HG03135 (cell line): ENCODE data around the gene PDXK.
"Not testable (repeated sequence)": the region's sequence is repeated elsewhere in the genome, so short reads cannot be mapped to it uniquely, and the experiment has no call there.

Experiments used
- ATAC-seq: cut with Tn5 transposase; IDR thresholded peaks from one replicate; pipeline ENCODE4 v1.9.1; 2021; ENCODE audit warnings: mild to moderate bottlenecking, moderate library complexity; ENCODE audit not compliant: unreplicated experiment

PDXK gene

GRCh38 chr21:43697758-43698643, 20.9 kb upstream of the PDXK start:
- no peak for ATAC-seq

- not testable (repeated sequence) for ATAC-seq
Measured at GRCh38 chr21:43699492-43699777, 19.5 kb upstream of the PDXK start.

- ATAC-seq, result no peak
Measured at GRCh38 chr21:43699933-43700599, 18.9 kb upstream of the PDXK start.

GRCh38 chr21:43701936-43702784, 16.8 kb upstream of the PDXK start:
- no peak for ATAC-seq

GRCh38 chr21:43702785-43703034, 16.2 kb upstream of the PDXK start:
- ATAC-seq, result no peak

- ATAC-seq, result no peak
Measured at GRCh38 chr21:43703035-43703880, 15.7 kb upstream of the PDXK start.

- ATAC-seq, result no peak
Measured at GRCh38 chr21:43707462-43707861, 11.5 kb upstream of the PDXK start.

- no peak for ATAC-seq
Measured at GRCh38 chr21:43708745-43709381, 10.1 kb upstream of the PDXK start.

- ATAC-seq, result no peak
Measured at GRCh38 chr21:43712268-43712942, 6.5 kb upstream of the PDXK start.

GRCh38 chr21:43713123-43713522, 5.8 kb upstream of the PDXK start:
- not testable (repeated sequence) for ATAC-seq

- ATAC-seq, result peak; percentile 38
Measured at GRCh38 chr21:43716376-43717165, 2.4 kb upstream of the PDXK start.

GRCh38 chr21:43717166-43717853, 1.6 kb upstream of the PDXK start:
- ATAC-seq, result no peak

- ATAC-seq, result no peak
Measured at GRCh38 chr21:43717967-43718871, 710 bp upstream of the PDXK start.

GRCh38 chr21:43719748-43720538, 1.0 kb downstream of the PDXK start:
- peak; percentile 4 for ATAC-seq

- no peak for ATAC-seq
Measured at GRCh38 chr21:43720539-43721166, 1.7 kb downstream of the PDXK start.

- no peak for ATAC-seq
Measured at GRCh38 chr21:43721206-43721605, 2.3 kb downstream of the PDXK start.
